RPMI8226 (cell line): ENCODE data around the gene HTATIP2.
"Not testable (repeated sequence)": the region's sequence is repeated elsewhere in the genome, so short reads cannot be mapped to it uniquely, and the experiment has no call there.

ENCODE experiments used
- DNase-seq: peaks from one replicate; pipeline ENCODE4 v3.0.0-alpha.2; 2015

HTATIP2 gene

GRCh38 chr11:20372081-20372626 is 8.6 kb downstream of the HTATIP2 start:
- no peak for DNase-seq

GRCh38 chr11:20373147-20373546 is 9.6 kb downstream of the HTATIP2 start:
- DNase-seq: no peak

DNA sequence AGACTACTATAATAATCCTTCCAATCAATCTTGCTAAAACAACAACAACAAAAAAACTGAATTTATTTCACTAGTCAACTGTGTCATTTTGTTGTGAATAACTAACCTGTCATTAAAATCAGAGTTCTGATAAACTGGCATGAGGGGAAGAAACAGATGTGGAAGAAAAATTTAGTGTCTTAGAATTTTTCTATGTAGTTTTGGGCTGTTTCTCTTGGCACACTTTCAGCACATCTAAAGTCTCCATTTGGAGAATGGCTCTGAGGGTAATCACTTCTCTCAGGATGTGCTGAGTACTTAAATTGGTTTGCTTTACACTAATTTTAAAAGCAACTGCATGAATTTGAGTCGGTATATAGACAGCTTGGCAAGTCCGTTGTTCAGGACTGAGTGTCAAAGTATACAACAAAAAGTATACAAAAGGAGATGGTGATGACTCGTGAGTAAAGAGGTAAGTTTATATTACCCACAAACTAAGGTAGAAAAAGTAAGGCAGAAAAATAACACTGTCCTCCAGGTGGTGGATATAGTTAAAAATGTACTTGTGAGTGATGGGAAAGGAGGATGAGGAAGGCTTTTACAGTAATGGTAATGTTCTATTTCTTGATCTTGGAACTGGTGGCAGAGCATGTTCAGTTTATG is 10.2 kb downstream of the HTATIP2 start:
- DNase-seq: no peak

DNA sequence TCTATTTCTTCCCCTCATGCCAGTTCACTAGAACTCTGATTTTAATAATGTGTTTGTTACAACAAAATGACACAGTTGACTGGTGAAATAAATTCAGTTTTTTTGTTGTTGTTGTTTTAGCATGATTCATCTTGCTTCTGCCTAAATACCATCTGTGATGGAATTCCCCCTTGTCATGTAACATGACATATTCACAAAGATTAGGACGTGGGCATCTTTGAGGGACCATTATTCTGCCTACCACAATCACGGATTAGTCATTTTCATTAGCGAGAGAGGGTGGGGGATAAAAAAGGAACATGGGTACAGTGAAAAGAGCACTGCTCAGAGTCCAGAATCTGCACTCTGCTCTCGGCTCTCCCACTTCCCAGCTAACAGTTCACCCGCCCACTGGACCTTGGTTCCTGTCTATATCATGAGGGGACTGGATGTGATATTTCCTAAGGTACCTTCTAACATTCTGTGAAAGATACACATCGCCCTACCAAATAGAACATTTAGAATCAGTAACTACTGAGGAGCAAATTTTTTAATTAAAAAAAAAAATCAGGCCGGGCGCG is 11.3 kb downstream of the HTATIP2 start:
- DNase-seq: no peak

GRCh38 chr11:20376162-20376730 is 12.7 kb downstream of the HTATIP2 start:
- no peak for DNase-seq

DNA sequence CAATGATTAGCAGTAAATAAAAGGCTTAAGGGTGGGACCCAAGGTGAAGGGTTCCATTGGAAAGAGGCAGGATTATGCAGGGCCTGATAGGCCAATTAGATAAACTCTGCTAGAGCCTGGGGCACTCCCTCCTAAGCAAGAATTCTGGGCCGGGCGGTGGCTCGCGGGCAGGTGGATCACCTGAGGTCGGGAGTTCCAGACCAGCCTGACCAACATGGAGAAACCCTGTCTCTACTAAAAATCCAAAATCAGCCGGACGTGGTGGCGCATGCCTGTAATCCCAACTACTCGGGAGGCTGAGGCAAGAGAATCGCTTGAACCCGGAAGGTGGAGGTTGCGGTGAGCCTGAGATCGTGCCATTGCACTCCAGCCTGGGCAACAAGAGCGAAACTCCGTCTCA is 22.5 kb downstream of the HTATIP2 start:
- not testable (repeated sequence) for DNase-seq

- DNase-seq: peak; percentile 93
These were observed 24.0 kb downstream of the HTATIP2 start, which contains the start of gene PRMT3 for GRCh38 chr11:20387261-20388095. Gene PRMT3, plus strand, starts transcription at chr11:20387716. Its CDS starts 31 bp downstream, at chr11:20387747.

DNA sequence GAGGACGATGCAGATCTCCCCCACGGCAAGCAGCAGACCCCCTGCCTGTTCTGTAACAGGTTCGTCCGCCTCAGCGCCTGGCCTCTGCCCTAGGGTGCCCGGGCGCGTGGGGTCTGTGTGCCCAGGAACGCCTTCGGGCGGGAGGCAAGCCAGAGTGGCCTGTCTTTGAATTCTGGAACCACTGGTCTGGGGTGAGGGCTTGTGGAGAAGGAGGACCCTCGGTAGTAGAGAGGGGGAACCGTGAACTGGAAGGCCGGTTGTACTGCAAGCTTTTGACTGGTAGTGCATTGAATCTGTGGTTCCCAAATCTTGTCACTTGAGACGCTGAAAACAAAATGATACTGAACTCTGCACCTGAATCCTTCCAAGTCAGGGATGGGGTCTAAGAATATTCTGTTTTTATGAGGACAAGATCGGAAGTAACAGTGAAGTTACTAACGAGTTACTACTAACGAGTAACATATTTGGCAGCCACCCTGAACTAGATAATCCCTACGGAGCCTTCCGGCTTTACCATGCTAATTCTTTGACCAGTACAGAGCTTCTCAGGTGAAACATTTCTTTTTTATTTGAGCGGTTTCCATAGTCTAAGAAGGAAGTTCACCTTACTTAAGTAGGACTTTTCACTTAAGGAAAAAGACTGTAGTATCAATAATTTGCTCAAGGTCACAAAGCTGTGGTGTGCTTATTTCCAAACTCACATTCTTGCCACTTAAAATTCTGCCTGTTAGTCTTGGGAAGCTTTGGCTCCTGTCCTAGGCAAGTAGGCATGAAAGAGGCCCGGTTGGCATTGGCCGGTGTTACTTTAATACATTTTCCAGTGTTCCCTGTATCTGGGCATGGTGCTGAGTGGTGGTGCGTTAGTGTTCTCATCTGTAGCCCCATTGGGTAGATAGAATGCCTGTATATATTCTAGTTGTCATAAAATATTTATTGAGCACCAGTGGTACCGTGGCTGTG is 24.9 kb downstream of the HTATIP2 start:
- peak; percentile 18 for DNase-seq

DNA sequence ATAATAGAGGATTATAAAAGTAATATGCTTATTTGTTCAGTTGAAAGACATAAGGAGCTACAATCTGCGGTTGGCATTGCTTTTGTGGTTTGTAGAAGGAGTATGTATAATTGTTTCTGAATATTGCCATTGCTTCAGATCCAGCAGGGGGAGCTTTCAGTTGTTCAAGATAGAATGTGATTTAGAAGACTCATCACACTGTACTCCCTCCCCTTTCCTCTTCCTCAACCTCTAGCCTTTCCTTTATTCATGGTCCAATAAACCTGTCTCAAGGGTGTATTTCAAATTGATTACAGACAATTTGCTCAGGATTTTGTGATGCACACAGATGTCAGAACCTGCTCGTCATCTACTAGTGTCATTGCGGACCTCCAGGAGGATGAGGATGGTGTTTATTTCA is 33.8 kb downstream of the HTATIP2 start:
- peak; percentile 27 for DNase-seq

DNA sequence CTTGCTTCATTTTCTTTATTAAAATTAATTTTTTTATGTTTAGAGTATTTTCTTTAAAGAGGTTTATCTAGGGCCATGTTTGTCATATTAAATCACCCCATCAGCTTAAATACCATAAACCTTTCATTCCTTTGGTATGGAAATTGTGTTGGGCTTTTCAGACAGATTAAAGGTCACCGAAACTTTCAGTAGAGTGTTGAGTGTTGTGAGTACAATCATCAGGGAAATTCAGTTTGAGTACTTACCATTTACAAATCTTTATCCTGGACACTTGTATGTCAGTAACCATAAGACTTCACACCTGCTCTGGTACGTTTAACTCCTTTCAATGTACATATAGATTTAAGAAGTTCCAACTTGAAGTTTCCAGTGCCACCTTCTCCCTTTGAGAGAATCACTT is 36.0 kb downstream of the HTATIP2 start:
- DNase-seq: no peak

- no peak for DNase-seq
These were observed 39.5 kb downstream of the HTATIP2 start for GRCh38 chr11:20403059-20403458.

GRCh38 chr11:20406484-20406883 is 43.0 kb downstream of the HTATIP2 start:
- no peak for DNase-seq

DNA sequence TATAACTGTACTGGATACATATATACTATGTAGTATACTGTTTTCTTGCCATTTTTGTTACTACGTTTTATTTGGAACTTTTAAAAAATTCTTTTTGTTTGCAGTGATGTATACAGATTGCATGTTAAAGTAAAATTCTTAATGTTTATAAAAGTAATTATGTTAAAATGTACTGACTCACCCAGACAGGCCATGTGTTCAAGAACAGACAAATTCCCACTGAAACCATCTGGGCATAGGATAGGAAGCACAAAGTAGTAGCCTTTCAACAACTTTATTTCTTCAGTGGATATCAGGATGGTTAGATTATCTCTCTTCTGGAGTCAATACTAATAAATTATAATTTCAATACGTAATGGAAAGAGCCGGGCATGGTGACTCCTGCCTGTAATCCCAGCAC is 43.8 kb downstream of the HTATIP2 start:
- no peak for DNase-seq

DNA sequence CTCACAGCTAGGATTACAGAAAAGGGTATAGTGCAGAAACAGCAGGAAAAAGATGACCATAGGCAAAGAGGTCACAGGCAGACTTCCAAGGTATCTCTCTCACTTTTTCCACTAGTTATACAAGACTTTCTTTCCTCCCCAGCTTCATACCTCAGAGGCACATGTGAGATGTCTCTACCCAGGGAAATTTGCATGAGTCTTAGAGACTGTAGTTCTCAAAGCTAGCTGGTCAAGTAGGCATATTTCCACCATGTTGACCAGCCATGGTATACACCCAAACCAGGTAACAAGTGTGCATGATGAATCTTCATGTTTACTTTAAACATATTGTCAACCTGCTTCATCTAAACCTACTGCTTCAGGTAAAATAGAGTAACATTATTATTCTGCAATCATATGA is 51.9 kb downstream of the HTATIP2 start:
- DNase-seq: no peak

DNA sequence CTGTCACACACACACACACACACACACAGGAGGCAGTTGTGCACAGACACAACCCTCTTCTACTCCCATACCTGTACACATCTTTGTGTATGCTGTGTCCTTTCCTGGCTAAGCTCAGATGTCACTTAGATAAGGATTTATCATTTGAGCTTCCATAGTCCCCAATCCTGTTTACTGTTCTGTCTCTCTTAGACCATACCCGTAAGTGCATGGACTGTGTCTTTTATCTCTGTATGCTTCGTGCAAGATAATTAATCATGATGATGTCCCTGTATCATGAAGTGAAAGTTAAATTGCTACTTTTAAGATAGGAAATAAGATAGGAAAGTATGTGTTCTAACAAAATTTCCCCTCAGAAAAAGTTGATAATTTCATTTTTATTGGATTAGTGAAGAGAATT is 54.3 kb downstream of the HTATIP2 start:
- no peak for DNase-seq

DNA sequence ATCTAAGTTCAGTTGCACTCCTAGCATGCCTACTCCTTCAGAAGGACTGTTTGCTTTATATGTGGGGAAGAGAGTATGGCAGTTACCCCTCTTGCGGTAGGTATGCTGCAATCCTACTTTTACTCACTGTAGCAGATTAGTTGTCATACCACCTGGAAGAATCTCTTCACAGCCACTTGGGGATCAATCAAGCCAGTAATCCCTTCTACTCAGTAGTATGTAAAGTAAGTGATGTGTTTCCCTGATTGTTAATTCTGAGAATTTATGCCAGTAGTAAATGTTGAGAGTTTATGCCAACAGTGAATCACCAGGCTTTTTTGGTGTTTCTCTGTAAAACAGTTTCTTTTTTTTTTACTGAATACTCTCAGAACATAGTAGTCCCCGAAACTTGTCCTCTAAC is 58.4 kb downstream of the HTATIP2 start:
- no peak for DNase-seq

DNA sequence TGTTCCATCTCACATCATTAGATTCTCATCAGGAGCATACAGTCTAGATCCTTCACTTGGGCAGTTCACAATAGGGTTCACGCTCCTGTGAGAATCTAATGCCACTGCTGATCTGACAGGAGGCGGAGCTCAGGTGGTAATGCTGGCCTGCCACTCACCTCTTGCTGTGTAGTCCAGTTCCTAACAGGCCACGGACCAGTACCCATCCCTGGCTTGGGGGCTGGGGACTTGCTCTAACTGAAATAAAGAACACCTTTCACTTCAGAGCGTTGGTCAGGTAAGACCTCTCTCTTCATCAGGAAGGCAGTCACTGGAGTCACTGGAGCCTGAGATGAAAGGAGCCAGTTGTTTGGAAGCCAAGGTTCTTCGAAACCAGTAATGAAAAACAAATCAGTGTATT is 65.7 kb downstream of the HTATIP2 start:
- no peak for DNase-seq
